GM19043 (cell line): ENCODE data around the gene TMEM234.

Experiments used
- ATAC-seq: cut with Tn5 transposase; IDR thresholded peaks from one replicate; pipeline ENCODE4 v1.9.1; 2021; ENCODE audit warnings: low read depth; ENCODE audit not compliant: unreplicated experiment

TMEM234 gene

GRCh38 chr1:32240140-32240951 is 18.2 kb upstream of the TMEM234 start:
- ATAC-seq: no peak

GRCh38 chr1:32239790-32240139 is 17.6 kb upstream of the TMEM234 start:
- ATAC-seq: no peak

GRCh38 chr1:32239337-32239736 is 17.2 kb upstream of the TMEM234 start:
- ATAC-seq: no peak

GRCh38 chr1:32234792-32235191 is 12.6 kb upstream of the TMEM234 start:
- ATAC-seq: no peak

- no peak for ATAC-seq
These were observed 10.6 kb upstream of the TMEM234 start for GRCh38 chr1:32232558-32233304.

- ATAC-seq: no peak
These were observed 9.8 kb upstream of the TMEM234 start for GRCh38 chr1:32231843-32232432.

- no peak for ATAC-seq
These were observed 6.6 kb upstream of the TMEM234 start for GRCh38 chr1:32228771-32229170.

- no peak for ATAC-seq
These were observed 2.1 kb upstream of the TMEM234 start for GRCh38 chr1:32224285-32224684.

- no peak for ATAC-seq
These were observed 1.5 kb upstream of the TMEM234 start for GRCh38 chr1:32223683-32224082.

GRCh38 chr1:32221581-32221979 is 573 bp downstream of the TMEM234 start:
- no peak for ATAC-seq

GRCh38 chr1:32220746-32221580 is 1.2 kb downstream of the TMEM234 start:
- no peak for ATAC-seq

- ATAC-seq: no peak
These were observed 3.1 kb downstream of the TMEM234 start for GRCh38 chr1:32219022-32219421.

GRCh38 chr1:32216566-32216965 is 5.6 kb downstream of the TMEM234 start:
- no peak for ATAC-seq

- no peak for ATAC-seq
These were observed 6.3 kb downstream of the TMEM234 start for GRCh38 chr1:32215629-32216480.

GRCh38 chr1:32208891-32209328 is 13.2 kb downstream of the TMEM234 start, which contains the start of gene DCDC2B:
Gene DCDC2B (plus strand): TSS chr1:32209089. CDS start chr1:32209094, 5 bp downstream.
- no peak for ATAC-seq

- no peak for ATAC-seq
These were observed 13.7 kb downstream of the TMEM234 start for GRCh38 chr1:32208469-32208868.

GRCh38 chr1:32205401-32206370 is 16.5 kb downstream of the TMEM234 start, which contains the start of gene IQCC:
Gene IQCC (plus strand): TSS chr1:32205671. CDS start chr1:32205682, 11 bp downstream.
- ATAC-seq: peak; percentile 43

GRCh38 chr1:32204943-32205361 is 17.2 kb downstream of the TMEM234 start:
- no peak for ATAC-seq
